ENCODE results near the gene LDHD. TPM values are rescaled to one million over a fixed set of nuclear protein-coding genes. Genes with fewer than 3 reads are reported as not detected.
A peak's percentile ranks its signal among the peaks of the same experiment; 100 is the strongest.

LDHD gene
- total RNA-seq, 1 donor from 2014 or later: 0.65 TPM

GRCh38 chr16:75112734-75113491 is 3.7 kb downstream of the LDHD start:
- TF ChIP-seq, protein P1, sequence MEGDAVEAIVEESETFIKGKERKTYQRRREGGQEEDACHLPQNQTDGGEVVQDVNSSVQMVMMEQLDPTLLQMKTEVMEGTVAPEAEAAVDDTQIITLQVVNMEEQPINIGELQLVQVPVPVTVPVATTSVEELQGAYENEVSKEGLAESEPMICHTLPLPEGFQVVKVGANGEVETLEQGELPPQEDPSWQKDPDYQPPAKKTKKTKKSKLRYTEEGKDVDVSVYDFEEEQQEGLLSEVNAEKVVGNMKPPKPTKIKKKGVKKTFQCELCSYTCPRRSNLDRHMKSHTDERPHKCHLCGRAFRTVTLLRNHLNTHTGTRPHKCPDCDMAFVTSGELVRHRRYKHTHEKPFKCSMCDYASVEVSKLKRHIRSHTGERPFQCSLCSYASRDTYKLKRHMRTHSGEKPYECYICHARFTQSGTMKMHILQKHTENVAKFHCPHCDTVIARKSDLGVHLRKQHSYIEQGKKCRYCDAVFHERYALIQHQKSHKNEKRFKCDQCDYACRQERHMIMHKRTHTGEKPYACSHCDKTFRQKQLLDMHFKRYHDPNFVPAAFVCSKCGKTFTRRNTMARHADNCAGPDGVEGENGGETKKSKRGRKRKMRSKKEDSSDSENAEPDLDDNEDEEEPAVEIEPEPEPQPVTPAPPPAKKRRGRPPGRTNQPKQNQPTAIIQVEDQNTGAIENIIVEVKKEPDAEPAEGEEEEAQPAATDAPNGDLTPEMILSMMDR (IDR thresholded peaks at IDR 0.05; ENCODE audit: unreplicated experiment): no peak
- Mint-ChIP-seq H3K9me3 (no peaks in the 10 kb centered on the region), H3K27ac (peak overlapping the region; percentile 39), H3K4me1 (peaks cover 23% of the 10 kb centered on the region), H3K27me3 (ENCODE audit: low read depth) (no peaks in the 10 kb centered on the region), H3K36me3 (peaks cover 3% of the 10 kb centered on the region), H3K4me3 (no peak overlapping the region)
- no peak for DNase-seq (ENCODE audit: low spot score in 2 of 2, unreplicated experiment in 2 of 2)

GRCh38 chr16:75111961-75112733 is 4.4 kb downstream of the LDHD start:
- H3K27ac Mint-ChIP-seq: no peak overlapping the region
- DNase-seq (ENCODE audit: low spot score in 2 of 2, unreplicated experiment in 2 of 2): no peak
- no peak overlapping the region for H3K4me3 Mint-ChIP-seq
- H3K9me3 Mint-ChIP-seq: no peaks in the 10 kb centered on the region
- no peaks in the 10 kb centered on the region for H3K27me3 Mint-ChIP-seq (ENCODE audit: low read depth)
- H3K36me3 Mint-ChIP-seq: peaks cover 3% of the 10 kb centered on the region
- TF ChIP-seq, protein P1 (IDR thresholded peaks at IDR 0.05; ENCODE audit: unreplicated experiment): no peak
- H3K4me1 Mint-ChIP-seq: peaks cover 23% of the 10 kb centered on the region

DNA sequence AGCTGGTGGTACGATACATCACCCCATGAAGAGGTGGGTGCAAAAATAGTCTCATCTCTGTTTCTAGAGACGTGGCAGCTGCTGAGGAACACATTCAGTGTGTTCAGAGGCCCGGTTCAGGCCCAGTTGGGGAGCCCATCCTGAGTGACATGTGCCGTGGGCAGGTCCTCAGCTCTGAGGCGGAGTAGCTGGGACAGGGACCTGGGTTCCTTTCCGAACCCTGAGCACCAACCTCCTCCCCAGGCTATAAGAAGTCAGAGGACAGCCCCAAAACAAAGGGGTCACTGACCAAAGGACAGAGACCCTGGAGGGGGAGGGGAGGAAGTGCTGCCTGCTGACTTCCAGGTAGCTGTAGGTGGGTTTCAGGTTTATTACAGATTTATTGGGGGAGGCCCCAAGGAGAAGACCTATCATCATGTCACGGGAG is 5.1 kb downstream of the LDHD start:
- Mint-ChIP-seq H3K4me1 (peaks cover 23% of the 10 kb centered on the region), H3K27me3 (ENCODE audit: low read depth) (no peaks in the 10 kb centered on the region), H3K9me3 (no peaks in the 10 kb centered on the region), H3K36me3 (peaks cover 3% of the 10 kb centered on the region), H3K27ac (no peak overlapping the region), H3K4me3 (no peak overlapping the region)
- TF ChIP-seq, protein P1 (IDR thresholded peaks at IDR 0.05; ENCODE audit: unreplicated experiment): no peak
- DNase-seq (ENCODE audit: low spot score in 2 of 2, unreplicated experiment in 2 of 2): no peak

DNA sequence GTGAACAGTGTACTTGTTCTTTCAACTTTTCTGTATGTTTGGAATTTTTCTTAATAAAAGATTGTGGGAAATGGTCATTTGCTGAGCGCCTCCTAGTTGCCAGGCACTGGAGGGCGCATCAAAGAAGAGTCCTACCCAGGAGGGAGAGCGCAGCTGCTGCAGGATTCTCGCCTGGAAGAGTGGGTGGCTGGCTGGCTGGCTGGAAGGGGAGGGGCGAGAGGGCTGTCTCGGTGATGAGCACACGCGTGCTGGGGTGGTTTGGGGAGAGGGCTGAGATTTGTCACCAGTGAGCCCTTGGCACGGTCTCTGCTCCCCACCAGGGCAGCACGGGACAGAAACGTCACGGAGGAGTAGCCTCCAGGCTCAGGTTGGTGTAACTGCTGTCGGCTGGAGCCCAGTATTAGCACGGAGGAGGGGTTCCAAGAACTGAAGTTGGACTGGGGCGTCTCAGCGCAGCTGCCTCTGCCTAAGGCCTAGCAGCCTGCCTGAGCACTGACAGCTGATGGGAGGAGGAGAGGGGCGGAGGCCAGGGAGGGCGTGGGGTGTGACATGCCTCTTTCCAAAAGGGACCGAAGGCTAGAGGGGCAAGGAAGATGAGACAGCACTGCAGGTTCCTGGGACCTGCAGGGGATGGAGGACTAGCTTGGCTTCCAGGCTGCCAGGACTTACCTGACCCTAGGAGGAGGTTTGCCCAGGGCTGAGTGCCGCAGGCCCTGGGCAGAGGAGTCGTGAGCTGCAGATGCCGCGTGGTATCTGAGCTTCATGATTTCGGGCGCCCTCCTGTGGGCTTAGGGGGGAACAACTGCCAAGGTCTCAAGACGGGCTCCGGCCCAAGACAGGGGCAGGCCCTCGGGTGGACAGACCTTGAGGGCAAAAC is 5.7 kb downstream of the LDHD start:
- Mint-ChIP-seq H3K27me3 (ENCODE audit: low read depth) (no peaks in the 10 kb centered on the region), H3K4me1 (peaks cover 23% of the 10 kb centered on the region), H3K9me3 (no peaks in the 10 kb centered on the region), H3K4me3 (peak overlapping the region; percentile 47), H3K27ac (peak overlapping the region; percentile 80), H3K36me3 (peaks cover 3% of the 10 kb centered on the region)
- TF ChIP-seq, protein P1 (IDR thresholded peaks at IDR 0.05; ENCODE audit: unreplicated experiment): peak; percentile 71
- DNase-seq (ENCODE audit: low spot score in 2 of 2, unreplicated experiment in 2 of 2): peak; percentile 67 to 85

GRCh38 chr16:75109732-75110243 is 6.8 kb downstream of the LDHD start:
- TF ChIP-seq, protein P1 (IDR thresholded peaks at IDR 0.05; ENCODE audit: unreplicated experiment): no peak
- Mint-ChIP-seq H3K27me3 (ENCODE audit: low read depth) (no peaks in the 10 kb centered on the region), H3K4me3 (no peak overlapping the region), H3K27ac (peak overlapping the region; percentile 80), H3K9me3 (no peaks in the 10 kb centered on the region), H3K36me3 (peaks cover 4% of the 10 kb centered on the region), H3K4me1 (peaks cover 23% of the 10 kb centered on the region)
- no peak for DNase-seq (ENCODE audit: low spot score in 2 of 2, unreplicated experiment in 2 of 2)
